ENCODE data around the gene PTPRH.

Gene PTPRH

GRCh38 chr19:55208880-55209692 lies at the start of gene PTPRH:
Gene PTPRH (minus strand): TSS chr19:55209501. CDS start chr19:55209433, 68 bp downstream.
- Histone ChIP-seq H3K27ac (peak within 1 kb of the TSS; percentile 77), H3K4me3 (ENCODE audit: low read depth, low read length) (no peak within 1 kb of the TSS), H3K36me3 (replicated peaks) (no peaks in the 10 kb centered on the region), H3K27me3 (replicated peaks) (no peaks in the 10 kb centered on the region)
- no peak for TF ChIP-seq CTCF (IDR thresholded peaks at IDR 0.05; ENCODE audit: low read depth, low read length, missing control alignments)
- DNase-seq: no peak
- in situ Hi-C loops (cut with HindIII; ENCODE audit: low pct_ligation_motif_present, low sequenced_read_pairs): no loop called here

GRCh38 chr19:55258476-55258827 lies 49.2 kb upstream of the PTPRH start:
- in situ Hi-C loops (cut with HindIII; ENCODE audit: low pct_ligation_motif_present, low sequenced_read_pairs): no loop called here
- no peak for TF ChIP-seq CTCF (IDR thresholded peaks at IDR 0.05; ENCODE audit: low read depth, low read length, missing control alignments)
- Histone ChIP-seq H3K36me3 (replicated peaks) (no peaks in the 10 kb centered on the region), H3K4me3 (ENCODE audit: low read depth, low read length) (peak overlapping the region; percentile 84), H3K27me3 (replicated peaks) (no peaks in the 10 kb centered on the region), H3K27ac (peak overlapping the region; percentile 67)
- no peak for DNase-seq

GRCh38 chr19:55257461-55258420 lies 48.4 kb upstream of the PTPRH start:
- in situ Hi-C loops (cut with HindIII; ENCODE audit: low pct_ligation_motif_present, low sequenced_read_pairs): no loop called here
- Histone ChIP-seq H3K27ac (no peak overlapping the region), H3K4me3 (ENCODE audit: low read depth, low read length) (peak overlapping the region; percentile 84), H3K27me3 (replicated peaks) (no peaks in the 10 kb centered on the region), H3K36me3 (replicated peaks) (no peaks in the 10 kb centered on the region)
- peak; percentile 9 for DNase-seq
- no peak for TF ChIP-seq CTCF (IDR thresholded peaks at IDR 0.05; ENCODE audit: low read depth, low read length, missing control alignments)

GRCh38 chr19:55256562-55257460 lies 47.5 kb upstream of the PTPRH start:
- no peaks in the 10 kb centered on the region for H3K27me3 ChIP-seq (replicated peaks)
- H3K27ac ChIP-seq: no peak overlapping the region
- no peaks in the 10 kb centered on the region for H3K36me3 ChIP-seq (replicated peaks)
- no peak for DNase-seq
- TF ChIP-seq CTCF (IDR thresholded peaks at IDR 0.05; ENCODE audit: low read depth, low read length, missing control alignments): no peak
- in situ Hi-C loops (cut with HindIII; ENCODE audit: low pct_ligation_motif_present, low sequenced_read_pairs): no loop called here
- H3K4me3 ChIP-seq (ENCODE audit: low read depth, low read length): peak overlapping the region; percentile 84

- DNase-seq: peak; percentile 15
- TF ChIP-seq CTCF (IDR thresholded peaks at IDR 0.05; ENCODE audit: low read depth, low read length, missing control alignments): no peak
- H3K4me3 ChIP-seq (ENCODE audit: low read depth, low read length): no peak overlapping the region
- no peaks in the 10 kb centered on the region for H3K27me3 ChIP-seq (replicated peaks)
- no peaks in the 10 kb centered on the region for H3K36me3 ChIP-seq (replicated peaks)
- in situ Hi-C loops (cut with HindIII; ENCODE audit: low pct_ligation_motif_present, low sequenced_read_pairs): no loop called here
- no peak overlapping the region for H3K27ac ChIP-seq
These were observed 46.5 kb upstream of the PTPRH start for GRCh38 chr19:55255618-55256423.

Data from brain microvascular endothelial cell (primary cell).